HG02759 (cell line): ENCODE data around the gene NR2C1.
"Not testable (repeated sequence)": the region's sequence is repeated elsewhere in the genome, so short reads cannot be mapped to it uniquely, and the experiment has no call there.

Experiments used
- ATAC-seq: cut with Tn5 transposase; IDR thresholded peaks from one replicate; pipeline ENCODE4 v1.9.1; 2021; ENCODE audit warnings: mild to moderate bottlenecking, moderate library complexity; ENCODE audit not compliant: unreplicated experiment

NR2C1 gene

DNA sequence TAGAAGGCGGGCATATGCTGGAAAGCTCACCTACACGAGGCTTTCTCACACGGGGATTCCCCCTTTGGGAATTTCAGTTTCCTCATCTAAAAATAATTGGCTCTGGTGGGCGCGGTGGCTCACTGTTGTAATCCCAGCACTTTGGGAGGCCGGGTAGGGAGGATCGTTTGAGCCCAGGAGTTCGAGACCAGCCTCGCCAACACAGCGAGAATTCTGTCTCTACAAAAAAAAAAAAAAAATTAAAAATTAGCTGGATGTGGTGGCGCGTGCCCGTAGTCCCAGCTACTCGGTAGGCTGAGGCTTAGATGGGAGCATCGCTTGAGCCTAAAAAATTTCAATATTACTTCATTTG, 69.5 kb downstream of the NR2C1 start:
- ATAC-seq, result peak; percentile 1

GRCh38 chr12:95003213-95003920, 70.1 kb downstream of the NR2C1 start, which contains the start of gene NDUFA12:
NDUFA12 (minus strand) TSS chr12:95003697; CDS start chr12:95003680, 17 bp downstream.
- ATAC-seq, result peak; percentile 100

DNA sequence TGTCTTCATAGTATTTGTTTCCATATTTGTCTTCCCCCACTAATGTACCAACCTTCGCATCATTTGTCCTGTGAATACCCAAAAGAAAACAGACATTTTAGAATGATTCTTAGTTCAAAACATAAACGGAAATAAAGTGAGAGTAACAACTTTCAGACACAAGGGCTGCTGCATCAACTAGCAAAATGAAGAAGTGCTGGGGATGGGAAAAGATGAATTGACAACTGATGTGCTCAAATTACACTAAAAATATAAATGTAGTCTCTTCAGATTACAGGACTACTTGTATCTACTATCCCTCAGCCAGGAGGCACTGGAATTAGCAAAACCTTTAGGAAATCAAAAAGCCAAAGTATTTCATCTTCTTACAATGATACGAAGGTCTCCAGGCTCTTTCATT, 70.7 kb downstream of the NR2C1 start:
- no peak for ATAC-seq

DNA sequence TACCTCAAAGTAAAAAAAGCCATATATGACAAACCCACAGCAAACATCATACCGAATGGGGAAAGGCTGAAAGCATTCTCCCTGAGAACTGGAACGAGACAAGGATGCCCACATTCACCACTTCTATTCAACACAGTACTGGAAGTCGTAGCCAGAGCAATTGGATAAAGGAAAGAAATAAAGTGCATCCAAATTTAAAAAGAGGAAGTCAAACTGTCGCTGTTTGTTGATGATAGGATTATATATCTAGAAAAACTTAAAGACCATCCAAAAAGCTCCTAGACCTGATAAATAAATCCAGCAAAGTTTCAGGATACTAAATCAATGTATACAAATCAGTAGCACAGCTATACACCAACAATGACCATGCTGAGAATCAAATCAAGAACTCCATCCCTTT, 75.1 kb downstream of the NR2C1 start:
- ATAC-seq, result no peak

DNA sequence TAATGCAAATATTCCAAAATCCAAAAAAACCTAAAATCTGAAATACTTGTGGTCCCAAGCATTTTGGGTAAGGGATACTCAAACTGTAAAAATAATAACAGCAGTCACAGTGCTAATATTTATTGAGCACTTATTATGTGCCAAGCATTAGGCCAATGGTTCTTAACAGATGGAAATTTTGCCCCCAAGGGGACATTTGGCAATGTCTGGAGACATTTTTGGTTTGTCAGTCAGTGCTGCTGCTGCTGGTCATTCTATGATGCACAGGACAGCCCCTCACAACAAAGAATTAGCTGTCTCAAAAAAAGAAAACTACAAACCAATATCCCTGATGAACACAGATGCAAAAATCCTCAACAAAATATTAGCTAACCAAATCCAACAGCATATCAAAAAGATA, 75.7 kb downstream of the NR2C1 start:
- ATAC-seq, result no peak

GRCh38 chr12:94997061-94997460, 76.4 kb downstream of the NR2C1 start:
- ATAC-seq, result no peak

- no peak for ATAC-seq
Observed at GRCh38 chr12:94994312-94994711, 79.1 kb downstream of the NR2C1 start.

- ATAC-seq, result not testable (repeated sequence)
Observed at GRCh38 chr12:94993855-94994254, 79.6 kb downstream of the NR2C1 start.

GRCh38 chr12:94990222-94990621, 83.2 kb downstream of the NR2C1 start:
- no peak for ATAC-seq

DNA sequence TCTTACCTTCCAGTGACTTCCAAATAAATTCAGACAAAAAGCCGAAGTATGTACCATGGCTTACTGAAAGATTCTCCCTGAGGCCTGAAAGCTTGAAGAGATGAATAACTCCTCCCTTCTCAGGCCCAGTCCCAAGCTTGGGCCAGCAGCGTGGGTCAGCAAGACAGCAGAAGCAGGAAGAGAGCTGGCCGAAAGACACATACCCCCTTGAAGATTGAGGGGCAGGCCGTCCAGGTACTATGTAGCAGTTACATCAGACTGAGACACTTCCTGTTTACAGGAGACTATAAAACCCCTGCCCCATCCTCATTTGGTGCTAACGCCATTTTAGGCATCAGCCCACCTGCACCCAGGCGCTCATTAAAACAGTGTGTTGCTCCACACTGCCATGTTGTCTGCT, 84.9 kb downstream of the NR2C1 start:
- no peak for ATAC-seq

DNA sequence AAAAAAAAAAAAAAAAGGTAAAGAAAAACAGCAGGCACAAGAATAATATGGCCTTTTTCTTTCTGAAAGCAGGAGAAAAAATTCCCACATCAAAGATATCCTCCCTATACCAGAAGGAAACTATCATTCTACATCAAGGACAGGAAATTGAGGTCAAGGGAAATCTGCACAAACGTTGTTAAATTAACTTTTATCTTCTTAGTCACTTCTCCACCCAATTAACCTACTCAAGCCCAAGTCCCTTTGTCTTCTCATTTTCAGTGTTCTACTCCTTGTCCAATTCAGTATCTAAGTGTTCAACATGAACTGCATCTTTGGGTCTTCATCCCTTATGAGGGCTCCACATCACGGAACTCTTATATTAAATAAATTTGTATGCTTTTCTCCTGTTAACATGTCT, 85.6 kb downstream of the NR2C1 start:
- ATAC-seq, result no peak

DNA sequence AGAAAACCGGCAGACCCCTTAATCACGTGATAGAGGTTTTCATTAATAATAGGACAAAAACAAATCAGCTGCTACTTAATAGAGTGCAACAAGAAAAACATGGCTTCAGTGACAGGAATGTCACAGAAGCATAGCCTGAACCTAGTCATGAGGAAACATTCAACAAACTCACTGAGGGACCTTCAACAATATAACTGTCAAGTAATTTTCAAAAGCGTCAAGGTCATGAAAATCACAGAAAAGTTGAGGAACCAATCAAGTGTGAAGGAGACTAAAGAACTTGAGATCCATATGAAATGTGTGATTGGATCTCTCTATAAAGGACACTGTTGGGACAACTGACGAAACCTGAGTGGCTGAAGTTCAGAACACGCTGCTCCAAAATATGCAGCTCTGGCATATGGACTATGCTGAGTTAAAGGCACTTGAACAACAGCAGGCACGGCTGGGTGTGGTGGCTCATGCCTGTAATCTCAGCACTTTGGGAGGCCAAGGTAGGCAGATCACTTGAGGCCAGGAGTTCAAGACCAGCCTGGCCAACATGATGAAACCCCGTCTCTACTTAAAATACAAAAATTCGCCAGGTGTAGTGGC, 86.2 kb downstream of the NR2C1 start:
- no peak for ATAC-seq

- not testable (repeated sequence) for ATAC-seq
Observed at GRCh38 chr12:94985099-94985498, 88.3 kb downstream of the NR2C1 start.

GRCh38 chr12:94983321-94983720, 90.1 kb downstream of the NR2C1 start:
- no peak for ATAC-seq

GRCh38 chr12:94982456-94982855, 91.0 kb downstream of the NR2C1 start:
- no peak for ATAC-seq

GRCh38 chr12:94980577-94980976, 92.8 kb downstream of the NR2C1 start:
- no peak for ATAC-seq

DNA sequence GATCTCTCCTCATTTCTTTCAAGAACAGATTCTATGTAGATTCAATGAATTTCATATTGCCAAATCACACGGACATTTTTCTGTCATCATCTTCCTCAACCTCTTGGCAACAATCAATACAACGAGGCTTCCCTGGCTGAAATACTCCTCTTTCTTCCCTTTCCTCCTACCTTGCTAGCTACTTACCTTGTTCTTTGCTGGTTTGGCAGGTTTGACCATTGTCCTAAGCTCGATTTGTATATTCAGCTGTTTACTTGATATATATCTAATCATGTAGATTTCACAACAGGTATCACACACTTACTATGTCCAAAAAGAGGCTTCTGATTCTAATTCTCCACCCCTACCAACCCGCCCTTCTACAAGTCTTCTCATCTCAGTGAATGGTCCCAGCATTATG, 93.5 kb downstream of the NR2C1 start:
- no peak for ATAC-seq

DNA sequence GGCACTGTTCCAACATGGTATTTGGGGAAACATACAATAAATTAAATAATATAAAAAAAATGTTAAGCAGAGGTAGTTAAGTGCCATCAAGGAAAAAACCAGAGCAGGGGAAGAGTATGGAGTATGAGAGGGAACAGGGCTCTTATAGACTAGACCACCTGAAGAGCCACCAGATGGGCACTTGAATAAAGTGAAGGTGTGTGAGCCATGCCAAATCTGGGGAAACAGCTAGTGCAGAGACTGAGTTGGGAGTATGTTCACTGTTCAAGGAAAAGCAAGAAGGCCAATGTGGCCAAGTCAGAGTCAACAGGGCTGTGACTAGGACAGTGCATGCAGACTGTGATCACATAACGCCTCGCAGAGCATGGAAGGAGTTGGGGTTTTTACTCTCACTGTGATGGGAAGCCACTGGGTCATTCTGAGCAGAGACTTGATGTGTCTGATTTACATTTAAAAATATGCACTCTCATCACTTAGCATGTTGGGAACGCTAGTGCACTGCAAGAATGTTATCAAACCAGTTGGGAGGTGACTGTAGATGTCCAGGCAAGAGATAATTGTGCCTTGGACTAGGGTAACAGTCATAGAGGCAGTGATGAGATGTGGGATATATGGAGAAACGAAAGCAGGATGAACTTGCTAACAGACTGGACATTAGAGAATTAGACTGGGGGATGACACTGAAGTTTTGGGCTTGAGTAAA, 95.5 kb downstream of the NR2C1 start:
- no peak for ATAC-seq

- no peak for ATAC-seq
Observed at GRCh38 chr12:94973221-94973620, 100.2 kb downstream of the NR2C1 start.

- no peak for ATAC-seq
Observed at GRCh38 chr12:94972795-94973194, 100.6 kb downstream of the NR2C1 start.

- no peak for ATAC-seq
Observed at GRCh38 chr12:94971923-94972322, 101.5 kb downstream of the NR2C1 start.

GRCh38 chr12:94970560-94970959, 102.9 kb downstream of the NR2C1 start:
- no peak for ATAC-seq
